IPS DF 6.9 (cell line): ENCODE data around the gene CRYBG1.

Source experiments
- DNase-seq: peaks from one replicate; pipeline ENCODE4 v3.0.0-alpha.2; 2013; ENCODE audit warnings: low read depth, low spot score
- H3K27ac ChIP-seq: one replicate; pipeline ENCODE4 v1.5.1; 2013; ENCODE audit warnings: low read length, control low read depth
- H3K27me3 ChIP-seq: 2 replicates; pipeline ENCODE4 v1.6.1; 2013; ENCODE audit warnings: mild to moderate bottlenecking, low read length; ENCODE audit not compliant: control insufficient read depth, insufficient read depth
- H3K36me3 ChIP-seq: 2 replicates; pipeline ENCODE4 v1.6.1; 2013; ENCODE audit warnings: low read length; ENCODE audit not compliant: control insufficient read depth, insufficient read depth
- H3K4me1 ChIP-seq: 2 replicates; pipeline ENCODE4 v1.6.1; 2013; ENCODE audit warnings: low read length; ENCODE audit not compliant: control insufficient read depth, insufficient read depth
- H3K4me3 ChIP-seq: 2 replicates; pipeline ENCODE4 v1.5.1; 2013; ENCODE audit warnings: mild to moderate bottlenecking, low read length
- H3K9me3 ChIP-seq: 2 replicates; pipeline ENCODE4 v1.6.1; 2013; ENCODE audit warnings: low read length, inconsistent platforms; ENCODE audit not compliant: control insufficient read depth, insufficient read depth
- WGBS: extraction: QIAGEN DNeasy Blood & Tissue Kit; methylation state at CpG from one replicate; pipeline ENCODE4 v1.1.7; 2013; ENCODE audit warnings: mixed read lengths, missing lambda C conversion rate; ENCODE audit not compliant: insufficient read length, insufficient coverage; 5-methylcytosine and 5-hydroxymethylcytosine counted together

The CRYBG1 gene

GRCh38 chr6:106490974-106491373 lies 130.5 kb downstream of the CRYBG1 start:
- Histone ChIP-seq H3K9me3 (no peaks in the 10 kb centered on the region), H3K4me1 (no peaks in the 10 kb centered on the region), H3K27ac (no peak overlapping the region), H3K36me3 (no peaks in the 10 kb centered on the region), H3K27me3 (no peaks in the 10 kb centered on the region; the same call in 1 of the 2 replicates), H3K4me3 (no peak overlapping the region)
- no CpG with 5 or more reads among the region's 3 CpGs for WGBS
- DNase-seq = no peak

- Histone ChIP-seq H3K27me3 (no peaks in the 10 kb centered on the region), H3K4me3 (no peak overlapping the region), H3K4me1 (no peaks in the 10 kb centered on the region), H3K27ac (no peak overlapping the region), H3K36me3 (no peaks in the 10 kb centered on the region), H3K9me3 (no peaks in the 10 kb centered on the region)
- no peak for DNase-seq
- no CpG with 5 or more reads among the region's 3 CpGs for WGBS
Observed at GRCh38 chr6:106495014-106495413, 134.5 kb downstream of the CRYBG1 start.

- Histone ChIP-seq H3K27me3 (no peaks in the 10 kb centered on the region), H3K4me1 (no peaks in the 10 kb centered on the region), H3K9me3 (no peaks in the 10 kb centered on the region), H3K4me3 (no peak overlapping the region), H3K27ac (no peak overlapping the region), H3K36me3 (no peaks in the 10 kb centered on the region)
- DNase-seq = no peak
- no CpG with 5 or more reads among the region's 6 CpGs for WGBS
Observed at GRCh38 chr6:106496823-106497222, 136.3 kb downstream of the CRYBG1 start.

- no peaks in the 10 kb centered on the region for H3K4me1 ChIP-seq
- WGBS = no CpG with 5 or more reads among the region's 3 CpGs
- H3K4me3 ChIP-seq = no peak overlapping the region
- no peaks in the 10 kb centered on the region for H3K9me3 ChIP-seq
- H3K36me3 ChIP-seq = no peaks in the 10 kb centered on the region
- no peak overlapping the region for H3K27ac ChIP-seq
- DNase-seq = no peak
- no peaks in the 10 kb centered on the region for H3K27me3 ChIP-seq
Observed at GRCh38 chr6:106501960-106502371, 141.4 kb downstream of the CRYBG1 start.

- no peaks in the 10 kb centered on the region for H3K9me3 ChIP-seq
- no peaks in the 10 kb centered on the region for H3K36me3 ChIP-seq
- DNase-seq = no peak
- H3K27ac ChIP-seq = no peak overlapping the region
- no CpG with 5 or more reads among the region's 2 CpGs for WGBS
- no peak overlapping the region for H3K4me3 ChIP-seq
- H3K4me1 ChIP-seq = no peaks in the 10 kb centered on the region
- no peaks in the 10 kb centered on the region for H3K27me3 ChIP-seq
Observed at GRCh38 chr6:106502559-106502958, 142.0 kb downstream of the CRYBG1 start.

GRCh38 chr6:106508277-106508676 lies 147.8 kb downstream of the CRYBG1 start:
- H3K27ac ChIP-seq = no peak overlapping the region
- no peak for DNase-seq
- no peak overlapping the region for H3K4me3 ChIP-seq
- peaks cover 2% of the 10 kb centered on the region; the same call in 1 of the 2 replicates for H3K4me1 ChIP-seq
- H3K36me3 ChIP-seq = no peaks in the 10 kb centered on the region
- H3K27me3 ChIP-seq = peaks cover 29% of the 10 kb centered on the region
- H3K9me3 ChIP-seq = no peaks in the 10 kb centered on the region
- no CpG with 5 or more reads among the region's 2 CpGs for WGBS

GRCh38 chr6:106508834-106509233 lies 148.3 kb downstream of the CRYBG1 start:
- Histone ChIP-seq H3K9me3 (no peaks in the 10 kb centered on the region), H3K27me3 (peaks cover 29% of the 10 kb centered on the region), H3K36me3 (no peaks in the 10 kb centered on the region), H3K4me1 (peaks cover 2% of the 10 kb centered on the region; the same call in 1 of the 2 replicates), H3K4me3 (no peak overlapping the region), H3K27ac (no peak overlapping the region)
- no CpG with 5 or more reads among the region's 3 CpGs for WGBS
- no peak for DNase-seq

- H3K27ac ChIP-seq = no peak overlapping the region
- DNase-seq = no peak
- no CpG with 5 or more reads among the region's 25 CpGs for WGBS
Observed at GRCh38 chr6:106509420-106510089, 149.0 kb downstream of the CRYBG1 start.

GRCh38 chr6:106510090-106510970 lies 149.8 kb downstream of the CRYBG1 start:
- H3K4me1 ChIP-seq = peaks cover 3% of the 10 kb centered on the region
- no peaks in the 10 kb centered on the region for H3K9me3 ChIP-seq
- peaks cover 31% of the 10 kb centered on the region for H3K27me3 ChIP-seq
- no CpG with 5 or more reads among the region's 56 CpGs for WGBS
- H3K27ac ChIP-seq = no peak overlapping the region
- no peak for DNase-seq
- peak overlapping the region; percentile 36; the same call in 1 of the 2 replicates for H3K4me3 ChIP-seq
- H3K36me3 ChIP-seq = no peaks in the 10 kb centered on the region

More at GRCh38 chr6:106509420-106510089, 149.0 kb downstream of the CRYBG1 start:
- H3K4me3 ChIP-seq = peak overlapping the region; percentile 36; the same call in 1 of the 2 replicates
- no peaks in the 10 kb centered on the region for H3K9me3 ChIP-seq
- H3K36me3 ChIP-seq = no peaks in the 10 kb centered on the region
- peaks cover 31% of the 10 kb centered on the region for H3K27me3 ChIP-seq
- H3K4me1 ChIP-seq = peaks cover 3% of the 10 kb centered on the region

- H3K9me3 ChIP-seq = no peaks in the 10 kb centered on the region
- H3K36me3 ChIP-seq = no peaks in the 10 kb centered on the region
- no peak overlapping the region for H3K27ac ChIP-seq
- H3K27me3 ChIP-seq = peaks cover 31% of the 10 kb centered on the region
- DNase-seq = no peak
- WGBS = no CpG with 5 or more reads among the region's 29 CpGs
- peaks cover 3% of the 10 kb centered on the region for H3K4me1 ChIP-seq
- H3K4me3 ChIP-seq = peak overlapping the region; percentile 27; the same call in 1 of the 2 replicates
Observed at GRCh38 chr6:106511288-106512047, 151.0 kb downstream of the CRYBG1 start.
